B cell (primary cell): ENCODE data around the gene RNASE8.

Source experiments
- EZH2 ChIP-seq: IDR thresholded peaks from 2 replicates; pipeline ENCODE4 v1.6.1; 2012; ENCODE audit warnings: borderline replicate concordance, low read depth, mild to moderate bottlenecking, moderate library complexity, low read length; ENCODE audit not compliant: insufficient read depth, poor library complexity, severe bottlenecking
- TF ChIP-seq, protein P1 (sequence below): fragments of 200-600 bp; IDR thresholded peaks from one replicate; pipeline ENCODE4 v1.8.0; 2022; ENCODE audit warnings: antibody characterized with exemption, mild to moderate bottlenecking

DNA sequence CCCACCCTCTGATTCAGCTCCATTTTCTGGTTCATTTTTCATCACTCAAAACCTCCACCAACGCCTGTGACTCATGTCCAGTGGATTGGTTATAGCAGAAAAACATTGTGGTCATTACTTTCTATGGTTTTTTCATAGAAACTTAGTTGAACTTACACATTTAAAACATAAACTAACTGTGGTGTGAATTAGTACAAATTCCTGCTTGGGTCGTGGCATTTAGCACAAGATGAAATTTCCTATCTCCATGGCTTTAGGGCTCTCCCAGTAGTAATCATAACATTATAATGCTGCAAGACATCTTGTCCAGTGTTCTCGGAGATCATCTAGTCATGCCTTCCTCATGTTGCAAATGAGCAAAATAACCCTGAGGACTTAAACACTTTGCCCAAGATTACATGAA lies 8.3 kb upstream of the RNASE8 start:
- TF ChIP-seq, protein P1, sequence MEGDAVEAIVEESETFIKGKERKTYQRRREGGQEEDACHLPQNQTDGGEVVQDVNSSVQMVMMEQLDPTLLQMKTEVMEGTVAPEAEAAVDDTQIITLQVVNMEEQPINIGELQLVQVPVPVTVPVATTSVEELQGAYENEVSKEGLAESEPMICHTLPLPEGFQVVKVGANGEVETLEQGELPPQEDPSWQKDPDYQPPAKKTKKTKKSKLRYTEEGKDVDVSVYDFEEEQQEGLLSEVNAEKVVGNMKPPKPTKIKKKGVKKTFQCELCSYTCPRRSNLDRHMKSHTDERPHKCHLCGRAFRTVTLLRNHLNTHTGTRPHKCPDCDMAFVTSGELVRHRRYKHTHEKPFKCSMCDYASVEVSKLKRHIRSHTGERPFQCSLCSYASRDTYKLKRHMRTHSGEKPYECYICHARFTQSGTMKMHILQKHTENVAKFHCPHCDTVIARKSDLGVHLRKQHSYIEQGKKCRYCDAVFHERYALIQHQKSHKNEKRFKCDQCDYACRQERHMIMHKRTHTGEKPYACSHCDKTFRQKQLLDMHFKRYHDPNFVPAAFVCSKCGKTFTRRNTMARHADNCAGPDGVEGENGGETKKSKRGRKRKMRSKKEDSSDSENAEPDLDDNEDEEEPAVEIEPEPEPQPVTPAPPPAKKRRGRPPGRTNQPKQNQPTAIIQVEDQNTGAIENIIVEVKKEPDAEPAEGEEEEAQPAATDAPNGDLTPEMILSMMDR: no peak
- TF ChIP-seq EZH2: no peak
